ENCODE results near the gene MAD1L1.

- TF ChIP-seq CTCF (conservative IDR thresholded peaks at IDR 0.05) (no peak; the same call in 1 of the 2 replicates), ZFX (IDR thresholded peaks at IDR 0.05) (no peak)
Observed at GRCh38 chr7:1812509-1813393, 420.0 kb downstream of the MAD1L1 start.

Measured in C4-2B (cell line).